ENCODE data around the gene PPFIA1. TPM values are rescaled to one million over a fixed set of nuclear protein-coding genes. Genes with fewer than 3 reads are reported as not detected.

Gene PPFIA1
- total RNA-seq, 1 experiment from 2014 or later: 24.3 TPM

- no peak for DNase-seq (ENCODE audit: low read depth)
Measured at GRCh38 chr11:70353900-70354568, 83.5 kb downstream of the PPFIA1 start.

- DNase-seq (ENCODE audit: low read depth): no peak
Measured at GRCh38 chr11:70354629-70355028, 84.1 kb downstream of the PPFIA1 start.

GRCh38 chr11:70358753-70359152, 88.3 kb downstream of the PPFIA1 start:
- no peak for DNase-seq (ENCODE audit: low read depth)

- no peak for DNase-seq (ENCODE audit: low read depth)
Measured at GRCh38 chr11:70359451-70360205, 89.1 kb downstream of the PPFIA1 start.

- no peak for DNase-seq (ENCODE audit: low read depth)
Measured at GRCh38 chr11:70360211-70360610, 89.7 kb downstream of the PPFIA1 start.

- no peak for DNase-seq (ENCODE audit: low read depth)
Measured at GRCh38 chr11:70364178-70364577, 93.7 kb downstream of the PPFIA1 start.

GRCh38 chr11:70364745-70365543, 94.5 kb downstream of the PPFIA1 start:
- no peak for DNase-seq (ENCODE audit: low read depth)

GRCh38 chr11:70365544-70365927, 95.0 kb downstream of the PPFIA1 start:
- no peak for DNase-seq (ENCODE audit: low read depth)

GRCh38 chr11:70367071-70367470, 96.6 kb downstream of the PPFIA1 start:
- DNase-seq (ENCODE audit: low read depth): peak; percentile 22

- DNase-seq (ENCODE audit: low read depth): no peak
Measured at GRCh38 chr11:70368961-70369360, 98.5 kb downstream of the PPFIA1 start.

GRCh38 chr11:70371241-70371640, 100.8 kb downstream of the PPFIA1 start:
- DNase-seq (ENCODE audit: low read depth): no peak

GRCh38 chr11:70372076-70372475, 101.6 kb downstream of the PPFIA1 start:
- DNase-seq (ENCODE audit: low read depth): no peak

- no peak for DNase-seq (ENCODE audit: low read depth)
Measured at GRCh38 chr11:70376621-70377020, 106.1 kb downstream of the PPFIA1 start.

GRCh38 chr11:70377645-70378044, 107.2 kb downstream of the PPFIA1 start:
- no peak for DNase-seq (ENCODE audit: low read depth)

- no peak for DNase-seq (ENCODE audit: low read depth)
Measured at GRCh38 chr11:70378506-70379134, 108.1 kb downstream of the PPFIA1 start.

GRCh38 chr11:70381350-70381749, 110.9 kb downstream of the PPFIA1 start:
- no peak for DNase-seq (ENCODE audit: low read depth)

- DNase-seq (ENCODE audit: low read depth): no peak
Measured at GRCh38 chr11:70381872-70382861, 111.7 kb downstream of the PPFIA1 start.

- DNase-seq (ENCODE audit: low read depth): no peak
Measured at GRCh38 chr11:70383664-70384565, 113.4 kb downstream of the PPFIA1 start.

- DNase-seq (ENCODE audit: low read depth): no peak
Measured at GRCh38 chr11:70384566-70385152, 114.2 kb downstream of the PPFIA1 start.
